K562 (cell line): ENCODE results near the gene RDH13. TPM values are rescaled to one million over a fixed set of nuclear protein-coding genes. Genes with fewer than 3 reads are reported as not detected.
A peak's percentile ranks its signal among the peaks of the same experiment; 100 is the strongest.

Source experiments
- ARID2 ChIP-seq: fragments of 450-650 bp; IDR thresholded peaks from 2 replicates; pipeline ENCODE4 v1.6.1; 2017; ENCODE audit warnings: antibody characterized with exemption, mild to moderate bottlenecking
- BRF1 ChIP-seq: IDR thresholded peaks from 3 replicates; pipeline ENCODE4 v1.6.1; 2011; ENCODE audit warnings: borderline replicate concordance, mild to moderate bottlenecking; ENCODE audit not compliant: insufficient read length; ENCODE audit errors: extremely low read depth
- CEBPB ChIP-seq: fragments of 450-650 bp; IDR thresholded peaks from 2 replicates; pipeline ENCODE4 v1.6.1; 2016; ENCODE audit warnings: missing genetic modification characterization, missing compliant biosample characterization
- CHCHD3 ChIP-seq: fragments of 250-450 bp; sonication (Bioruptor Pico); IDR thresholded peaks from 2 replicates; pipeline ENCODE4 v2.1.2; 2022; ENCODE audit warnings: mild to moderate bottlenecking
- CTCF ChIP-seq, 3 experiments: IDR thresholded peaks in 2 of 3; conservative IDR thresholded peaks in 1 of 3; 2 replicates each; pipeline ENCODE4 v1.5.1; 2011 to 2012; ENCODE audit warnings: low read length in 3 of 3, mild to moderate bottlenecking in 3 of 3, control low read depth in 2 of 3, improper control_type of control experiment in 1 of 3, inconsistent platforms in 1 of 3, low read depth in 1 of 3, mixed read lengths in 1 of 3, moderate library complexity in 1 of 3; ENCODE audit not compliant: insufficient read depth in 2 of 3
- CTCFL ChIP-seq: IDR thresholded peaks from 2 replicates; pipeline ENCODE4 v1.6.1; 2011; ENCODE audit warnings: borderline replicate concordance, low read depth, mild to moderate bottlenecking, moderate library complexity, low read length; ENCODE audit not compliant: insufficient read depth, poor library complexity, severe bottlenecking
- GATAD2A ChIP-seq: fragments of 450-650 bp; IDR thresholded peaks from 2 replicates; pipeline ENCODE4 v1.6.1; 2017
- HDAC3 ChIP-seq: fragments of 450-650 bp; IDR thresholded peaks from 2 replicates; pipeline ENCODE4 v1.6.1; 2018; ENCODE audit warnings: borderline replicate concordance, mild to moderate bottlenecking, moderate library complexity; ENCODE audit not compliant: partially characterized antibody
- HDAC8 ChIP-seq: fragments of 450-650 bp; IDR thresholded peaks from 2 replicates; pipeline ENCODE4 v1.6.1; 2016; ENCODE audit warnings: mild to moderate bottlenecking, missing genetic modification characterization, moderate library complexity, missing compliant biosample characterization
- HEY1 ChIP-seq: fragments of 250-450 bp; sonication (Bioruptor Pico); IDR thresholded peaks from 2 replicates; pipeline ENCODE4 v1.5.0; 2020; ENCODE audit warnings: mild to moderate bottlenecking, moderate library complexity, borderline replicate concordance
- IRF9 ChIP-seq: fragments of 450-650 bp; IDR thresholded peaks from 2 replicates; pipeline ENCODE4 v1.6.1; 2016; ENCODE audit warnings: missing biosample characterization, missing genetic modification characterization
- MAX ChIP-seq: sonication (generic); formaldehyde crosslinking; IDR thresholded peaks from 2 replicates; pipeline ENCODE4 v1.9.0; 2022; ENCODE audit warnings: mild to moderate bottlenecking, missing genetic modification reagents
- NCOA1 ChIP-seq: fragments of 450-650 bp; IDR thresholded peaks from 2 replicates; pipeline ENCODE4 v1.6.1; 2016; ENCODE audit warnings: low read depth
- NR4A1 ChIP-seq, 2 experiments: fragments of 250-450 bp in 1 of 2; fragments of 450-650 bp in 1 of 2; sonication (Bioruptor Pico) in 1 of 2; IDR thresholded peaks; 2 replicates each; pipeline versions ENCODE4 v1.4.0 to v1.6.1; 2016 to 2020; ENCODE audit warnings: mild to moderate bottlenecking in 2 of 2, missing compliant biosample characterization in 1 of 2, missing genetic modification characterization in 1 of 2, moderate library complexity in 1 of 2
- PHF8 ChIP-seq: fragments of 200-600 bp; sonication (generic); IDR thresholded peaks from 2 replicates; pipeline ENCODE4 v1.6.1; 2012; ENCODE audit warnings: mixed run types, mild to moderate bottlenecking, inconsistent platforms, low read length, moderate library complexity, borderline replicate concordance
- POLR2G ChIP-seq: fragments of 200-400 bp; formaldehyde crosslinking; IDR thresholded peaks from 2 replicates; pipeline ENCODE4 v1.6.1; 2017; ENCODE audit warnings: low read depth, mild to moderate bottlenecking, antibody characterized with exemption, low read length, moderate library complexity
- RBM34 ChIP-seq: fragments of 200-400 bp; formaldehyde crosslinking; IDR thresholded peaks from 2 replicates; pipeline ENCODE4 v1.6.1; 2018; ENCODE audit warnings: low read length, borderline replicate concordance; ENCODE audit not compliant: insufficient read depth
- SIRT6 ChIP-seq: IDR thresholded peaks from one replicate; pipeline ENCODE4 v1.6.1; 2012; ENCODE audit warnings: low read depth, mild to moderate bottlenecking, control low read depth, inconsistent platforms, low read length, moderate library complexity
- TCF7 ChIP-seq: sonication (generic); IDR thresholded peaks from 2 replicates; pipeline ENCODE4 v1.6.1; 2016; ENCODE audit warnings: antibody characterized with exemption, borderline replicate concordance
- TFAM ChIP-seq: fragments of 250-450 bp; sonication (Bioruptor Pico); conservative IDR thresholded peaks from 2 replicates; pipeline ENCODE4 v1.5.0; 2021; ENCODE audit warnings: mild to moderate bottlenecking, moderate library complexity
- TRIM24 ChIP-seq, 2 experiments: fragments of 450-650 bp; IDR thresholded peaks; 2 replicates each; pipeline ENCODE4 v1.6.1; 2016
- ZNF184 ChIP-seq: sonication (generic); formaldehyde crosslinking; IDR thresholded peaks from 2 replicates; pipeline ENCODE4 v1.5.0; 2020; ENCODE audit warnings: missing genetic modification reagents
- ZNF324 ChIP-seq: fragments of 250-450 bp; sonication (Bioruptor Pico); IDR thresholded peaks from 2 replicates; pipeline ENCODE4 v1.4.0; 2020; ENCODE audit warnings: mild to moderate bottlenecking
- polyA plus RNA-seq, 8 experiments: library from polyadenylated mRNA; depleted of rRNA in 4 of 8; stranded (reverse) in 5 of 8; unstranded in 3 of 8; fragments of >200 nt; fragmentation: Nextera tagmentation in 2 of 8; fragmentation: Illumina TruSeq in 1 of 8; extraction: Ambion mirVana in 2 of 8; extraction: Trizol in 1 of 8; gene quantifications; 2 replicates each; pipeline versions ENCODE4 v1.2.1 to v1.2.3, GENCODE V29; 2011 to 2014; ENCODE audit warnings: inconsistent platforms in 1 of 8, missing spikeins in 1 of 8
- total RNA-seq, 7 experiments: library from RNA; depleted of rRNA in 6 of 7; stranded (reverse); fragments of >200 nt in 6 of 7; fragmentation: Illumina TruSeq in 2 of 7; extraction: Trizol in 2 of 7; gene quantifications; 2 replicates each; pipeline versions ENCODE4 v1.2.1 to v1.2.3, GENCODE V29; 2011 to 2021; ENCODE audit warnings: low replicate concordance in 1 of 7

RDH13 gene
- total and polyA plus RNA-seq, 9 of the 15 experiments (the other 6 are each of a cell fraction or from before 2014, with no cell fraction given) = 7.5 to 70.3 (median 39.5) TPM

GRCh38 chr19:55027472-55028337, 35.2 kb downstream of the RDH13 start (continued):
- TF ChIP-seq CTCFL = no peak
- no peak for TF ChIP-seq TCF7
- TF ChIP-seq SIRT6 = no peak
- TF ChIP-seq GATAD2A = no peak
- TF ChIP-seq TRIM24 (IDR thresholded peaks at IDR 0.05) = no peak
- no peak for TF ChIP-seq CHCHD3 (CRISPR knock-in tag)
- TF ChIP-seq ZNF324 (CRISPR knock-in tag) = no peak
- TF ChIP-seq ARID2 = no peak
- TF ChIP-seq CEBPB = peak; percentile 84
- no peak for TF ChIP-seq HDAC8 (tag)
- peak; percentile 21; the same call in 1 of the 2 replicates for TF ChIP-seq PHF8
- no peak for TF ChIP-seq HEY1 (CRISPR knock-in tag)
- TF ChIP-seq RBM34 = no peak
- no peak for TF ChIP-seq MAX (CRISPR knock-in tag)
- TF ChIP-seq NR4A1 (CRISPR knock-in tag; IDR thresholded peaks at IDR 0.05) = 0 out of 2 replicates have a peak, but pooled peaks have one; percentile 40
- TF ChIP-seq NR4A1 (tag; IDR thresholded peaks at IDR 0.05) = no peak
- peak; percentile 38 to 59 (median 51) for TF ChIP-seq CTCF (IDR thresholded peaks at IDR 0.05 in 2 of 3, conservative IDR thresholded peaks at IDR 0.05 in 1 of 3; ENCODE audit: insufficient read depth in 2 of 3, low read depth in 1 of 3, low read length in 3 of 3)
- no peak for TF ChIP-seq ZNF184 (CRISPR knock-in tag)
- TF ChIP-seq NCOA1 = no peak
- no peak for TF ChIP-seq TFAM
- no peak for TF ChIP-seq IRF9 (tag)
- TF ChIP-seq BRF1 = no peak
- peak; percentile 72 for TF ChIP-seq POLR2G
- no peak for TF ChIP-seq HDAC3
